CD4-positive, alpha-beta T cell treated with Interleukin-15 for 1 hour (primary cell): Measurements from ENCODE around the gene NR0B1.

Source experiments
- DNase-seq: peaks from one replicate; pipeline ENCODE4 v3.0.0-alpha.2; 2020

The NR0B1 gene, protein sequence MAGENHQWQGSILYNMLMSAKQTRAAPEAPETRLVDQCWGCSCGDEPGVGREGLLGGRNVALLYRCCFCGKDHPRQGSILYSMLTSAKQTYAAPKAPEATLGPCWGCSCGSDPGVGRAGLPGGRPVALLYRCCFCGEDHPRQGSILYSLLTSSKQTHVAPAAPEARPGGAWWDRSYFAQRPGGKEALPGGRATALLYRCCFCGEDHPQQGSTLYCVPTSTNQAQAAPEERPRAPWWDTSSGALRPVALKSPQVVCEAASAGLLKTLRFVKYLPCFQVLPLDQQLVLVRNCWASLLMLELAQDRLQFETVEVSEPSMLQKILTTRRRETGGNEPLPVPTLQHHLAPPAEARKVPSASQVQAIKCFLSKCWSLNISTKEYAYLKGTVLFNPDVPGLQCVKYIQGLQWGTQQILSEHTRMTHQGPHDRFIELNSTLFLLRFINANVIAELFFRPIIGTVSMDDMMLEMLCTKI

DNA sequence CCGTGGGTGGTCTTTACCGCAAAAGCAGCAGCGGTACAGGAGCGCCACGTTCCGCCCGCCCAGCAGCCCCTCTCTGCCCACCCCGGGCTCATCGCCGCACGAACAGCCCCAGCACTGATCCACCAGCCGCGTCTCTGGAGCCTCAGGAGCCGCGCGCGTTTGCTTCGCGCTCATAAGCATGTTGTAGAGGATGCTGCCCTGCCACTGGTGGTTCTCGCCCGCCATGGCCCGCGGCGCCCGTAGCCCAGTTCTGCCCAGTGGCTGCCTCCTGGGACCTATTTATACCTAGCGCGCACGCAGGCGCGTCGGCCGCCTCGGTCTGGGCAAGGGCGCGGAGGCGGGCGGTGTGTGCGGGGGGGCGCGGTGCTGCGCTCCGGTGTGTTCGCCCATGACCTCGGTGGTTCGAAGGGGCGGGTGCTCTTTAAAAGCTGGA, at the start of gene NR0B1:
Gene NR0B1, minus strand, starts transcription at position 252 of the 433 bp plus-strand sequence. Its CDS starts 27 bp downstream, at position 225.
- DNase-seq, result no peak

DNA sequence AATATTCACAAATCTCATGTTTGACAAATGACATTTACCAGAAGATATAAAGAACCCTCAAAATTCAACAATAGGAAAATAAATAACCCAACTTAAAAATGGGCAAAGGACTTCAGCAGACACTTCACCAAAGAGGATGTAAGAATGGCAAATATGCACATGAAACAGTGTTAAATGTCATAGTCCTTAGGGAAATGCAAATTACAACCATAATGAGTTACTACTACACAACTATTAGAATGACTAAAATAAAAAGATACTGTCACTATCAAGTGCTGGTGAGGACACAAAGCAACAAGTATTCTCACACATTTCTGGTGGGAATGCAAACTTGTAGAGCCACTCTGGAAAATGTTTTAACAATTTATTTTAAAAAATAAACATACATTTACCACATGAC, 40.8 kb upstream of the NR0B1 start:
- no peak for DNase-seq

DNA sequence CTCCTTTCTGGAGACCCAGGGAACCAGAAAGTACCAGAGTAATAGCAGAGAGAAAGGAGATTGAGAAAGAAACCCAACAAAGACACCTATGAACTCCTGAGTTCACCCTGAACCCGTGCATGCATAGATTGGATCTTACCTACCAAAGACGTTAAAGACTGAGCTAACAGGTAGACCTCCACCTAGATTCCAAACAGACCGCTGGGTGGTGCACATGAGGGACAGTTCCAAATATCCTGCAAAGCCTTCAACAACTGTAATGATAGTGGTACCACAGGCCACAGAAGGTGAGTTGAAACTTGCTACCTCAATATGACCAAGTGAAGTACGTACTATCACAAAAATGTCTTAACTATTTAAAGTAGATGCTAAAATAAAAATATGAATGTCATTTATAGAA, 34.0 kb upstream of the NR0B1 start:
- DNase-seq, result no peak

DNA sequence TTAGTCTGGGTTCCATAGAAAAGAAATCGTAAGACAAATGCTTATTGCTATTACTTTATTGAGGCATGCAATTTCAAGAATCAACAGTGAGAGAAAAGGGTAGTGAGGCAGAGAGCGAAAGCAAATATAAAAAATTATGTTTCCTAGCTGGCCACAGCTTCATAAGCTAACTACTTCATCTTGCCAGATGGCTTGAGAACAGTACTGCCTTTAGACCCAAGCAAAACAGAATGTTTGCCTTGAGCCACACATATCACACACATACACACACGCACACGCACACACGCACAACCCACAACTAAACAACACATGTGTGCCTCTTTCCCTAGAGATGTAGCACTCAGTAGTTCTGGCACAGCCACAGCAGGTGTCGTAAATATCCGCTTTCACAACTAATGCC, 31.6 kb upstream of the NR0B1 start:
- DNase-seq, result no peak

DNA sequence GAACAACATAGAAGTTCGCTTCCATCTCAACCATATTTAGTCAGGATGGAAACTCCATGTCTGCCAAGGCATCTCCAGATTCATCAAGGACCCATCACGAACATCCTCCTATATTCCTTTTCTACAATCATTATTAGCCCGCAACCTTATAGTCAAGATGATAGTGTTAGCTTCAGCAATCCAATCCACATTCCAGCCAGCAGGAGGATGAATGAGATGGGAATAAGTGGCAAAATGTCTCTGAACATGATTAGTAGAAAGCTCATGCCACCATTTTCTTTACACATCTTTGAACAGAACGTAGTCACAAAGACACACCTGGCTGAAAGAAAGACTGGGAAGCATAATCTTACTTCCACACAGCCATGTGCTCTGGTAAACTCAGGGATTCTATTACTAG, 18.6 kb upstream of the NR0B1 start:
- DNase-seq, result no peak

DNA sequence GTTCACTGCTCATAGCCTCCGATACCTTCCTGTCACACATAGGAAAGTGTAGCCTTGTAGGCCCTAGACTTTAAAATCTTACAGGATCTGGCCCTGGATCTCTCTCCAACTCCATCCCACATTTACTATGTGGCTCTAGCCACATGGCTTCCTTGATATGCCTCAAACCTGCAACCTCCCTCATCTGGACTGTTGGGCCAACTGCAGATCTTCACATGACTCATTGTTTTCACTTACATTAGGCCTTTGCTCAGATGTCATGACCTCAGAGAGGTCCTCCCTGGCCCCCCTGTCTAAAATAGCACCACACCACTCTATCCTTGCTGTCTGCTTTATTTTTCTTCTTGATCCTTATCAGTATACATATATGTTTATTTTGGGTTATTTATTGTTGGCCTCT, 8.1 kb upstream of the NR0B1 start:
- no peak for DNase-seq

DNA sequence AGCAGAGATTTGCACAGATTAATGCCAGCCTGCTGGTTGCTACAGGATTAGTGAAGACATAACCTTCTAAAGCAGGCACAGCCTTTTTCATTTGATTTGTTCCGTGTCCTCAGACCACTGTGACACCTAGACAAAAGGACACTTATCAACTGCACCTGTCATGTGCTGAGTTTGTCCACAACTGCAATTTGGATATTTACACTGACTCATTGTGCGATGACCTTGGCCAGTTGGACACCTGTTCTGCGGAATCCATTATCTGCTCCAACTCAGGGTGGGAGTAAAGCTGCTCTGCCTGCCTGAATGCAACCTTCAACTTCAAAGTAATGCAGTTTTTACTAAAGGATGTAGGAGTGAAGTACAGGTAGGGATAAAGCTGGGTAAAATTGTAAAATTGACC, 4.1 kb upstream of the NR0B1 start:
- DNase-seq, result no peak

DNA sequence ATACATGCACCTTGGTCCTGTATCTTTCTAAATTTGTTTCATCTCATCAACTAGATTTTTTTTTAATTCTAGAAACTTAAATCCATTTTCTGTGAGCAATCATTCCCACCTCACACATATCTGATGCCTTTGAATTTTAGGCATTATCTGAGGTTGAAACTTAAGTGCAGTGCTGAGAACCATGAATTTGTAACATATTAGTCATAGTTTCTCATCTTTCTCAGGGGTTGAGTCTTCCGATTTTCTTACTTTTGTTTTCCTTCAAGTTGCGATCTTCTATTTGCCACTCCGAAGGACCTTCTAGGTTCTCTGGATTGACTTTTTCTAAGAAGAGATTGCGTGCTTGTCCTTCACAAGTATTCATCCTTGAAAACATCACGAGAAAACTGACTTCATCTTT, 3.7 kb upstream of the NR0B1 start:
- DNase-seq, result no peak

DNA sequence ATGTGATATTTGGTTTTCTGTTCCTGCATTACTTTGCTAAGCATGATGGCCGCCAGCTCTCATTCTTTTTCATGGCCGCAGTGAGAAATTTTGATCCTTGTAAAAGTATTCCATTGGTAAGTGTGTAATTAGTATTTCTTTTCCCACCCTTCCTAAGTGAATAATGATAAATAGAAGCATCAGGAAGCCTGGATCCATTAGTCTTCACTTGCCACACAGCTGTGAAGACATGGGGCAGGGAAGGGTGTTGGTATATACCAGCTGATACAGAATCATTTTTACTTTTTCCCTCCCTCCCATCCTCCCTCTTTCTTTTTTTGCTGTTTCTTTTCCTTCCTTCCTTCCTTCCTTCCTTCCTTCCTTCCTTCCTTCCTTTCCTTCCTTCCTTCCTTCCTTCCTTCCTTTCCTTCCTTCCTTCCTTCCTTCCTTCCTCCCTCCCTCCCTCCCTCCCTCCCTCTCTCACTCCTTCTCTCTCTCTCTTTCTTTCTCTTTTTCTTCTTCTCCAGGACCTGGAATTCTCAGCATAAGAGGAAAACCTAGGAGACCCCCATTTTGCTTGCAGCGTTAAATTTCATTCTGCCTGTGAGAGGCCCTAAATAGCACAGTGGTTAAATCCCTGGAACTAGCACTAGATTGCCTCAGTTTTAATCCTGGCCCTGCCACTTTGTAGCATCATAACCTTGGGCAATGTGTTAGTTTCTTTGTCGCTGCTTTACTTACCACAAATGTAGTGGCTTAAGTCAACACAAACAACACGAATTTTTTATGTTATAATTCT, 1.4 kb upstream of the NR0B1 start:
- no peak for DNase-seq

DNA sequence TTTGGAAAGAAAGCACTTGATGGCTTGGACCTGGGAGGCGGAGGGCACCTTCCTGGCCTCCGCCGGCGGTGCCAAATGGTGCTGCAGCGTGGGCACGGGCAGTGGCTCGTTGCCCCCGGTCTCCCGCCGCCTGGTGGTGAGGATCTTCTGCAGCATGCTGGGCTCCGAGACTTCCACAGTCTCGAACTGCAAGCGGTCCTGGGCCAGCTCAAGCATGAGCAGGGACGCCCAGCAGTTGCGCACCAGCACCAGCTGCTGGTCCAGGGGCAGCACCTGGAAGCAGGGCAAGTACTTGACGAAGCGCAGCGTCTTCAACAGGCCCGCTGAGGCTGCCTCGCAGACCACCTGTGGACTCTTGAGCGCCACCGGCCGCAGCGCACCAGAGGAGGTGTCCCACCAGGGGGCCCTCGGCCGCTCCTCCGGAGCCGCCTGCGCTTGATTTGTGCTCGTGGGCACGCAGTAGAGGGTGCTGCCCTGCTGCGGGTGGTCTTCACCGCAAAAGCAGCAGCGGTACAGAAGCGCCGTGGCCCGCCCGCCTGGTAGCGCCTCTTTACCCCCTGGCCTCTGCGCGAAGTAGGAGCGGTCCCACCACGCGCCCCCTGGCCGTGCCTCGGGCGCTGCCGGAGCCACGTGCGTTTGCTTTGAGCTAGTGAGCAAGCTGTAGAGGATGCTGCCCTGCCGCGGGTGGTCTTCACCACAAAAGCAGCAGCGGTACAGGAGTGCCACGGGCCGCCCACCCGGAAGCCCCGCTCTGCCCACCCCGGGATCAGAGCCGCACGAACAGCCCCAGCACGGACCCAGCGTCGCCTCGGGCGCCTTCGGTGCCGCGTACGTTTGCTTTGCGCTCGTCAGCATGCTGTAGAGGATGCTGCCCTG, 689 bp downstream of the NR0B1 start:
- DNase-seq, result no peak

DNA sequence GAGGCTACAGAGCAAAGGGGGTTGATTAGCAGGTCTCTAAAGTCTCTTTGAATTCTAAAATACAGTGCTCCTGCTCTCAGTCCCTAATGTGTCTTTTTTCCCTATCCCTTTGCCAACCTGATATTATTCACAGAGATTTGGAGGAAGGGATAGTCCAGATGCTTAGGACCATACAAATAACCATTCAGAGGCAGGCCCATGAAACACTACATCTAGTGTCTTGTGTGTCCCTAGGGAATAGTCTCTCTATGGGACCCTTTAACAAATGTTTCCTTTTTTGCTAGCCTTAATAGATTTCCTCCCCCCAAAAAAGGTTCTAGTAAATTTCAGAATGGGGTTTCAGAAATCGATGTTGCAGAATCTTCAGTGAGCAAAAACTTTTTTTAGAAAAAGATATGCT, 1.7 kb downstream of the NR0B1 start:
- no peak for DNase-seq

DNA sequence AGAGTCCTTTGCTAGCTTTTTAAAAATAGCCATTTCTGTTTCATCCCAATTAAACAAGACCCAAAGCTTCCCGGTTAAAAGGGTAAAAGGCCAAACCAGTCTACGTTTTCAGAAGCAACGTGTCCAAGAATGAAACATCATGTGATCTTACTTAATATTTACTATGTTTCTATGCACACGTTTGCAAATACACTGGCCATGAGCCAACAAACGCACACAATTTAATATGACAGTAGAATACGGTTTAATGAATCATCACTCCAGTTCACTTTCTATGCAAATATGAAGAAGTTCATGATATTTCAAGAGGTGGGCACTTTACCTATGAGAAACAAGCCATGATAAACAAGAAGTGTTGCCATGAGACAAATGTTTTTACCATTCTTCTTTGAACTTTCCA, 4.3 kb downstream of the NR0B1 start:
- no peak for DNase-seq

DNA sequence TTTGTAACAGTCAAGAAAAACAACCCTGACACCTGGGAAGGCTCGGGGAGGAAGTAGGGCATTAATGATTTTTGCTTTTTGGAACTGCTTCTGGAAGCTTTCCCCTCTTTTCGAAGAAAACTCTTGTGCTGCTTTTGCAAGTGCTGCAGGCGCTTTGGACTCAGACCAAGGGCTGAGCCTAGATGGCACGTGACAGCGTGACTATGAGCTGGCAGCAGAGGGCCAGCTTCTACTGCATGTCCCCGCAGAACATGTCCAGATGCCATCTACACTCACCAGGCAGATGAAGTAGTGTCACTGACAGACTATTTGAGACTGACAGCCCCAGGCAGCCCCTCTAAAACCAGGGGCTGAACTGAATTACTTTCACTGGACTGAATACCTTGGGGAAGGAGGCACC, 6.2 kb downstream of the NR0B1 start:
- no peak for DNase-seq

DNA sequence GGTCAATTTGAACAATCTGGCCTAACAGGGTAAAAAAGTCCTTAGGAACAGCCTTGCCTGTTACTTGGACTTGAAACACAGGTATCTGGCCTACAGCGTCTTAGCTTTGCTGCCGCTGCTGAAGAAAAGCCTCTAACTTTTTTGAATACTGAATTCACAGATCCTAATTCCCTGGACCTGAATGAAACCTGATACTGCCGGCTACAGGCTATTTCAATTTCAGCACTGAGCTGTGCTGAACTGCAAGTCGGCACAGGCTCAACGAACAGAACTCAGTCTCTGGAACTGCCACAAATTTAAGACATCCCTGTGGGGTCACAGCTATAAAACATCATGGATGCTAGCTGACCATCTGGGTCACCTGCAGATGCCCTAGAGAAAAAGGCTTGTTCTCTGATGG, 7.2 kb downstream of the NR0B1 start:
- DNase-seq, result no peak

DNA sequence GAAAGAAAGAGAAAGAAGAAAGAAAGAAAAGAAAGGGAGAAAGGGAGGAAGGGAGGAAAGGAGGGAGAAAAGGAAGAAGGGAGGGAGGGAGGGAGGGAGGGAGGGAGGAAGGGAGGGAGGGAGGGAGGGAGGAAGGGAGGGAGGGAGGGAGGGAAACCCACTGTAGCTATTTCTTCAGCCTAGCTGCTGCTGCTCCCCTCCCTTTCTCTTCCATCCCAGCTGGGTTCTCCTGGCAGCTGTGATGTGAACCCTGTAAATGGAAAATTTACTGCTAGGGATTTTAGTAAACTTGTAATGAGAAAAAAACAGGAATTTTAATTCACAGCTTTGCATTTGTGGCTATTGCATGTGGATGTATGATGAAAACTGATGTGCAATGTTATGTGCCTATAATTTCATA, 8.0 kb downstream of the NR0B1 start:
- no peak for DNase-seq

DNA sequence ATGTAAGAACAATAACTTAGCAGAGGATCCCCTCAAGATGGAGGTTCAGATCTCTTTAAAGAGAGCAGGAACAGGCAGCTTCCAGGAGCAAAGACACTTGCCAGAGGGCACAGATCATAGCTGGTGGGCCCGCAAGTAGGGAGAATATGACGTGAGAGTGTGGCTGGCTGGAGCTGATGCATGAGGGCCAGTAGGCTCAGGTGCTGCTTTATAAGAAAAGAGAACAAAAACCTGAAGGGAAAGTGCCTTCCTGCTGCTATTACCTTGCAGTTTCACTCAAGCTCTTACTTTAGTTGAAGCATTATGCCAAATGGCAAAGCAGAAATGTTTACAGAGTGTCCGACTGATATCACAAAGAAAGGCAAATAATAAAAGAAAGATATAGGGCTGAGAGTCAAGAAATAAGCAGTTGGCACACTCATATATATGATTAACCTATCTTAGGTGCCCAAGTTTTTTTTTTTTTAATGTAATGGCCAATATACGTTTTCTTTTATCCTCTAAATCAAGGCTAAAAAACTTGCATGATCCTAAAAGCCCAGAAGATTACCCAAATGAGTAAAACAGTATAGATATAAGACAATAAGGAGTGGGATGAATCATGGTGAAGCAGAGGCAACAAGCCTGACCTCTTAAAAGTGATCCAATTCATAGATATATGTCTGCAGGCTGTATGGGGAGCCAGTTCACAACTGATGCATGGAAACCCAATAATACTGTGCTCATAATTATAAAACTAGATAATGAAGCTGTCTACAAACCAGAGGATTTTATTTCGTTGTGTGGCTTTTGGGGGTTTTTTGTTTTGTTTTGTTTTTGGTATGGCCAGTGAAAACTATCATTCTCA, 12.6 kb downstream of the NR0B1 start:
- no peak for DNase-seq

DNA sequence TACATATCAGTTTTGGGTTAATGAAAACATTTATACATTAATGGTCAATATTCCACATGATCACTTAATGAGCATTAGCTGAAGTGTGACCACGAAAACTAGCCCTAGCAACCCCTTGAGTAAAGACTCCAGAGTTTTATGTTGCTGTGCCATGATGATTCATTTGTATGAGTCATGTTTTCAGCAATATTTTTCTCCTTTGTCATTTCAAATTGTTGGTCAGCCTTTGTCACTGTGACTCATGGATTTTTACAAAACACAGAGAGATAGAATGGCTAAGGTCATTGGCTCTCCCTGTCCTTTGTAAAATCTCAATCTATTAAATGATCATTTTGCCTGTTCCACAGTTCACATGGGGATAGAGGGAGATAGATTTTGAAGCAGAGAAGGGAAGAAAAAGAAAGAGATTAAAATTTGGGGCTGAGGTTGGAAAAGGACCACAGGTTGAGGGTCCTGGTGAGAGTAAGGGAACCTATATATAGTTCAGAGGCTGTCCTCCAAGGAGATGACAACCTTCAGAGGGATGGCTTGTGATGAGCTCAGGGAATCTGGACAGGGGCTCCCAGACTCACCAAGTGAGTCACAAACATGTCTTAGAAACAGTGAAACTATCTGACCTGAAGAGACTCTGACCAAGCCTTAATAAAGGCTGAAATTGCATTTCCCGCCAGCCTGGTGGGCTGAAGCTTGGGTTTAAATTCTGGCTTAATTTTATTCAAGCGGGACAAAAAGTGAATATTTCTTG, 25.6 kb downstream of the NR0B1 start:
- no peak for DNase-seq

DNA sequence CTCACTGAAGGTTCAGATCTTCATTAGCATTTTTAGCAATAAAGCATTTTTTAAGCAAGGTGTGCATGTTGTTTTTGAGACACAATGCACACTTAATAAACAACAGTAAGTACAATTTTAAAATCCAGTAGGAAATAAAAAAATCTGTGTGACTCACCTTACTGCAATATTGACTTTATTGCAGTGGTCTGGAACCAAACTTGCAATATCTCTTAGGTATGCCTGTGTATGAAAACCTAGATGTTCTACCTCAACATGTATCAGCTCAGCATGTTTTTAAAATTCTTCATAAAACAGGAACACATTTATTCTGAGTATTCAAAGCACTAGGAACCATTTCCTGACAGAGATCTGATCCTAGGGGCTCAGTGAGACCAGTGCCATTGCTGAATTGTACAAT, 26.7 kb downstream of the NR0B1 start:
- DNase-seq, result no peak

DNA sequence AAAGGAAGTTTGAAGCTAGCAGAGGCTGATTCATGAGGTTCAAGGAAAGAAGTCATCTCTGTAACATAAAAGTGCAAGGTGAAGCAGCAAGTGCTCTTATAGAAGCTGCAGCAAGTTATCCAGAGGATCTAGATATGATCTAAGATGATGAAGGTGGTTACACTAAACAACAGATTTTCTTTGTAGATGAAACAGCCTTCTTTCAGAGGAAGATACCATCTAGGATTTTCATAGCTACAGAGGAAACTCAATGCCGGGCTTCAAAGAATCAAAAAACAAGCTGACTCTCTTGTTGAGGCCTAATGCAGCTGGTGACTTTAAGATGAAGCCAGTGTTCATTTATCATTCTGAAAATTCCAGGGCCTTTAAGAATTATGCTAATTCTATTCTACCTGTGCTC, 28.8 kb downstream of the NR0B1 start:
- DNase-seq, result no peak

DNA sequence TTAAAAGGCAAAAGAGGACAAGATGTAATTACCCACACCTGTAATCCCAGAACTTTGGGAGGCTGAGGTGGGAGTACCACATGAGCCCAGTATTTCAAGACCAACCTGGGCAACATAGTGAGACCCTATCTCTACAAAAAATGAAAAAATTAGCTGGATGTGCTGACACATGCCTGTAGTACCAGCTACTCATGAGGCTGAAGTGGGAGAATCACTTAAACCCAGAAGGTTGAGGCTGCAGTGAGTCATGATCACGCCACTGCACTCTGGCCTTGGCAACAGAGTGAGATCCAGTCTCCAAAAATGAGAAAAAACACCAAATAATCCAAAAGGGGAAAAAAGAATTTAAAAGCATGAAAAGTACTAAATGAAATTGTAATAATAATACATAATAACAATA, 30.8 kb downstream of the NR0B1 start:
- DNase-seq, result no peak

DNA sequence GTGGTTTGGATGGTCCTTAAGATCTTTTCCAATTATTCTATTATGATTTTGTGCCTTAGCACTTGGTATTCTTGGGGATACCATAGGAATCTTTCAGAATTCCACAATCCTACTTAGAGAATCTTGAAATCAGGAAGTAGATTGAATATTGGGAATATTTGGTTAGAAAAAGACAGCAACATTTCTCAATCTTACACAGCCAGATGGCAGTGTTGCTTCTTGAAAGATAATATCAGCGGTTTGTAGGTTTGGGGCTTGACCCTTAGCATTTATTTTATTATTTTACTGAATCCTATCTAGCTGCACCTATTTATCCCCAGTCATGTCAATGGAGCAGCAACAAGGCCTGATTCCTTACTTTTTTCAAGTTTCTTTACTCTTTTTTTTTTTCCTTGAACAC, 33.7 kb downstream of the NR0B1 start:
- no peak for DNase-seq

DNA sequence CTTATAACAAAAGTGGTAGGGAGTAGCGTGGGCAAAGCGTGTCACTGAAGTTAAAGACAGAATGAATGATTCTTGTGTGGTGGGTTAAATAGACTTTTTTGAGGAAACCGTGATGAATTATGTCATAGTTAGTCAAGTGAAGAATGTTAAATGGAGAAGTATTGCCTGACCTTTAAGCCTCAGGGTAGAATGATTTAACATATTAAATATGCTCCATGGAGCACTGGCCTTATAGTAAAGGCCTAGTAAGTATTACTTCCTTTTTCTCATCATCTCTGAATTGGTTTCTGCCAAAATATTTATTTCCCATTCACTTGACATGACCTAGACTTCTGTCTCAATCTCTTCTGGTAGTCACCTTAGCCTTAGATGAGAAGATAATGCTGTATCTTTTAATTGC, 38.6 kb downstream of the NR0B1 start:
- no peak for DNase-seq
